K562 (cell line): ENCODE data around the gene PLAC9. TPM values are rescaled to one million over a fixed set of nuclear protein-coding genes. Genes with fewer than 3 reads are reported as not detected.

Source experiments
- ARHGAP35 ChIP-seq: fragments of 450-650 bp; IDR thresholded peaks from 2 replicates; pipeline ENCODE4 v1.6.1; 2018; ENCODE audit not compliant: partially characterized antibody
- ASH1L ChIP-seq: fragments of 450-650 bp; IDR thresholded peaks from 2 replicates; pipeline ENCODE4 v1.6.1; 2018; ENCODE audit warnings: borderline replicate concordance, mild to moderate bottlenecking, low read depth; ENCODE audit not compliant: partially characterized antibody
- EWSR1 ChIP-seq: fragments of 450-650 bp; IDR thresholded peaks from 2 replicates; pipeline ENCODE4 v1.6.1; 2018; ENCODE audit warnings: borderline replicate concordance, mild to moderate bottlenecking, low read depth, moderate library complexity; ENCODE audit not compliant: partially characterized antibody
- GATAD2B ChIP-seq: fragments of 450-650 bp; IDR thresholded peaks from 2 replicates; pipeline ENCODE4 v1.6.1; 2017; ENCODE audit warnings: mild to moderate bottlenecking, borderline replicate concordance
- HNRNPL ChIP-seq: fragments of 200-400 bp; formaldehyde crosslinking; IDR thresholded peaks from 2 replicates; pipeline ENCODE4 v1.6.1; 2017; ENCODE audit warnings: low read depth, mild to moderate bottlenecking, low read length
- NCOA1 ChIP-seq: fragments of 450-650 bp; IDR thresholded peaks from 2 replicates; pipeline ENCODE4 v1.6.1; 2016; ENCODE audit warnings: low read depth
- PRMT5 ChIP-seq: sonication (generic); formaldehyde crosslinking; IDR thresholded peaks from 2 replicates; pipeline ENCODE4 v1.5.0; 2020; ENCODE audit warnings: missing genetic modification reagents
- RBM22 ChIP-seq: fragments of 200-400 bp; formaldehyde crosslinking; IDR thresholded peaks from 2 replicates; pipeline ENCODE4 v1.6.1; 2018; ENCODE audit warnings: low read length, low read depth; ENCODE audit not compliant: poor library complexity, severe bottlenecking
- SMAD3 ChIP-seq: fragments of 450-650 bp; formaldehyde crosslinking; conservative IDR thresholded peaks from 2 replicates; pipeline ENCODE4 v1.4.0; 2020; ENCODE audit warnings: mild to moderate bottlenecking
- SMARCE1 ChIP-seq: fragments of 450-650 bp; IDR thresholded peaks from 2 replicates; pipeline ENCODE4 v1.7.1; 2016; ENCODE audit warnings: mild to moderate bottlenecking
- ZC3H4 ChIP-seq: sonication (generic); formaldehyde crosslinking; IDR thresholded peaks from 2 replicates; pipeline ENCODE4 v1.9.0; 2021; ENCODE audit warnings: missing genetic modification reagents, borderline replicate concordance
- ZNF347 ChIP-seq: fragments of 450-650 bp; formaldehyde crosslinking; IDR thresholded peaks from 2 replicates; pipeline ENCODE4 v1.4.0; 2020; ENCODE audit warnings: low read depth, mild to moderate bottlenecking, moderate library complexity
- ZNF766 ChIP-seq: fragments of 200-800 bp; sonication (Bioruptor generic); conservative IDR thresholded peaks from 2 replicates; pipeline ENCODE4 v1.6.1; 2016; ENCODE audit warnings: missing genetic modification characterization, missing compliant biosample characterization
- polyA plus RNA-seq, 8 experiments: library from polyadenylated mRNA; depleted of rRNA in 4 of 8; stranded (reverse) in 5 of 8; unstranded in 3 of 8; fragments of >200 nt; fragmentation: Nextera tagmentation in 2 of 8; fragmentation: Illumina TruSeq in 1 of 8; extraction: Ambion mirVana in 2 of 8; extraction: Trizol in 1 of 8; gene quantifications; 2 replicates each; pipeline versions ENCODE4 v1.2.1 to v1.2.3, GENCODE V29; 2011 to 2014; ENCODE audit warnings: inconsistent platforms in 1 of 8, missing spikeins in 1 of 8
- total RNA-seq, 7 experiments: library from RNA; depleted of rRNA in 6 of 7; stranded (reverse); fragments of >200 nt in 6 of 7; fragmentation: Illumina TruSeq in 2 of 7; extraction: Trizol in 2 of 7; gene quantifications; 2 replicates each; pipeline versions ENCODE4 v1.2.1 to v1.2.3, GENCODE V29; 2011 to 2021; ENCODE audit warnings: low replicate concordance in 1 of 7
- TF ChIP-seq, protein P1 (sequence below): sonication (generic); formaldehyde crosslinking; IDR thresholded peaks from 2 replicates; pipeline ENCODE4 v1.8.0; 2022; ENCODE audit warnings: mild to moderate bottlenecking, missing genetic modification reagents
- TF ChIP-seq, protein P2 (sequence below): fragments of 450-650 bp; formaldehyde crosslinking; IDR thresholded peaks from 2 replicates; pipeline ENCODE4 v1.4.0; 2022; ENCODE audit warnings: missing genetic modification characterization
- TF ChIP-seq, protein P3 (sequence below): fragments of 250-450 bp; sonication (Bioruptor Pico); IDR thresholded peaks from 2 replicates; pipeline ENCODE4 v1.4.0; 2020; ENCODE audit warnings: mild to moderate bottlenecking, moderate library complexity
- TF ChIP-seq, protein P4 (sequence below): sonication (generic); formaldehyde crosslinking; IDR thresholded peaks from 2 replicates; pipeline ENCODE4 v1.8.0; 2022; ENCODE audit warnings: missing genetic modification reagents, mild to moderate bottlenecking, borderline replicate concordance
- TF ChIP-seq, protein P5 (sequence below): fragments of 250-450 bp; sonication (Bioruptor Pico); IDR thresholded peaks from 2 replicates; pipeline ENCODE4 v1.5.0; 2022; ENCODE audit warnings: mild to moderate bottlenecking

PLAC9 gene
- total and polyA plus RNA-seq, 9 of the 15 experiments (the other 6 are each of a cell fraction or from before 2014, with no cell fraction given) = not detected

DNA sequence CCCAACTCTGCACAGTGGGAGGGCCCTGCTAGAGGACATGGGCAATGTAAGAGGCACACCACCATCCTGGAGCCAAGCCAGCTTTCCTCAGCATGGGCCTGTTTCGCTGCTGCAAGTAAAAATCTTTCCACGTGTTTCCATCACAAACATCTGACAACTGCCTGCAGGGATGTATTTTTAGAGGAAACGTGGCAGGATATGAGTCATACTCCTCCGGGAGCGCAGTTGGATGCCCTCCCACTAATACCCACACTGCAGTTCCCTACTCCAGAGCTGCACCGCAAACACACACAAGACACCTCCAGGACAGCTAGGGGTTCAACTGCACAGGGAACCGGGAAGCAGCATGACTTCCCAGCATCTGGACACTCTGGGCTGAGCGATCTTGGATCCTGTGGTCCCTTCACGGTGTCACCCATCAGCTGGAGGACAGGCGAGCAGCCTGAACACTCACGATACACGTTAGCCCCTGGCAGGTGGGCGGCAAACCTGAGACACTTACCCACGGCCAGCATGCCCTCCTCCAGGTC, 26.1 kb downstream of the PLAC9 start (continued):
- TF ChIP-seq, protein P1, sequence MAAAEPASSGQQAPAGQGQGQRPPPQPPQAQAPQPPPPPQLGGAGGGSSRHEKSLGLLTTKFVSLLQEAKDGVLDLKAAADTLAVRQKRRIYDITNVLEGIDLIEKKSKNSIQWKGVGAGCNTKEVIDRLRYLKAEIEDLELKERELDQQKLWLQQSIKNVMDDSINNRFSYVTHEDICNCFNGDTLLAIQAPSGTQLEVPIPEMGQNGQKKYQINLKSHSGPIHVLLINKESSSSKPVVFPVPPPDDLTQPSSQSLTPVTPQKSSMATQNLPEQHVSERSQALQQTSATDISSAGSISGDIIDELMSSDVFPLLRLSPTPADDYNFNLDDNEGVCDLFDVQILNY = no peak
- TF ChIP-seq, protein P2, sequence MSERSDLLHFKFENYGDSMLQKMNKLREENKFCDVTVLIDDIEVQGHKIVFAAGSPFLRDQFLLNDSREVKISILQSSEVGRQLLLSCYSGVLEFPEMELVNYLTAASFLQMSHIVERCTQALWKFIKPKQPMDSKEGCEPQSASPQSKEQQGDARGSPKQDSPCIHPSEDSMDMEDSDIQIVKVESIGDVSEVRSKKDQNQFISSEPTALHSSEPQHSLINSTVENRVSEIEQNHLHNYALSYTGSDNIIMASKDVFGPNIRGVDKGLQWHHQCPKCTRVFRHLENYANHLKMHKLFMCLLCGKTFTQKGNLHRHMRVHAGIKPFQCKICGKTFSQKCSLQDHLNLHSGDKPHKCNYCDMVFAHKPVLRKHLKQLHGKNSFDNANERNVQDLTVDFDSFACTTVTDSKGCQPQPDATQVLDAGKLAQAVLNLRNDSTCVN (CRISPR knock-in tag) = no peak; the same call in 1 of the 2 replicates
- TF ChIP-seq ARHGAP35 (no peak), SMARCE1 (peak; percentile 85), NCOA1 (peak; percentile 69; the same call in 1 of the 2 replicates), ASH1L (no peak), ZC3H4 (no peak), GATAD2B (no peak), EWSR1 (no peak), SMAD3 (CRISPR knock-in tag) (no peak), HNRNPL (no peak), RBM22 (no peak), ZNF347 (CRISPR knock-in tag) (no peak), PRMT5 (CRISPR knock-in tag) (no peak), ZNF766 (CRISPR knock-in tag) (no peak)
- TF ChIP-seq, protein P3, sequence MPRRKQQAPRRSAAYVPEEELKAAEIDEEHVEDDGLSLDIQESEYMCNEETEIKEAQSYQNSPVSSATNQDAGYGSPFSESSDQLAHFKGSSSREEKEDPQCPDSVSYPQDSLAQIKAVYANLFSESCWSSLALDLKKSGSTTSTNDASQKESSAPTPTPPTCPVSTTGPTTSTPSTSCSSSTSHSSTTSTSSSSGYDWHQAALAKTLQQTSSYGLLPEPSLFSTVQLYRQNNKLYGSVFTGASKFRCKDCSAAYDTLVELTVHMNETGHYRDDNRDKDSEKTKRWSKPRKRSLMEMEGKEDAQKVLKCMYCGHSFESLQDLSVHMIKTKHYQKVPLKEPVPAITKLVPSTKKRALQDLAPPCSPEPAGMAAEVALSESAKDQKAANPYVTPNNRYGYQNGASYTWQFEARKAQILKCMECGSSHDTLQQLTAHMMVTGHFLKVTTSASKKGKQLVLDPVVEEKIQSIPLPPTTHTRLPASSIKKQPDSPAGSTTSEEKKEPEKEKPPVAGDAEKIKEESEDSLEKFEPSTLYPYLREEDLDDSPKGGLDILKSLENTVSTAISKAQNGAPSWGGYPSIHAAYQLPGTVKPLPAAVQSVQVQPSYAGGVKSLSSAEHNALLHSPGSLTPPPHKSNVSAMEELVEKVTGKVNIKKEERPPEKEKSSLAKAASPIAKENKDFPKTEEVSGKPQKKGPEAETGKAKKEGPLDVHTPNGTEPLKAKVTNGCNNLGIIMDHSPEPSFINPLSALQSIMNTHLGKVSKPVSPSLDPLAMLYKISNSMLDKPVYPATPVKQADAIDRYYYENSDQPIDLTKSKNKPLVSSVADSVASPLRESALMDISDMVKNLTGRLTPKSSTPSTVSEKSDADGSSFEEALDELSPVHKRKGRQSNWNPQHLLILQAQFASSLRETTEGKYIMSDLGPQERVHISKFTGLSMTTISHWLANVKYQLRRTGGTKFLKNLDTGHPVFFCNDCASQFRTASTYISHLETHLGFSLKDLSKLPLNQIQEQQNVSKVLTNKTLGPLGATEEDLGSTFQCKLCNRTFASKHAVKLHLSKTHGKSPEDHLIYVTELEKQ = no peak
- TF ChIP-seq, protein P4, sequence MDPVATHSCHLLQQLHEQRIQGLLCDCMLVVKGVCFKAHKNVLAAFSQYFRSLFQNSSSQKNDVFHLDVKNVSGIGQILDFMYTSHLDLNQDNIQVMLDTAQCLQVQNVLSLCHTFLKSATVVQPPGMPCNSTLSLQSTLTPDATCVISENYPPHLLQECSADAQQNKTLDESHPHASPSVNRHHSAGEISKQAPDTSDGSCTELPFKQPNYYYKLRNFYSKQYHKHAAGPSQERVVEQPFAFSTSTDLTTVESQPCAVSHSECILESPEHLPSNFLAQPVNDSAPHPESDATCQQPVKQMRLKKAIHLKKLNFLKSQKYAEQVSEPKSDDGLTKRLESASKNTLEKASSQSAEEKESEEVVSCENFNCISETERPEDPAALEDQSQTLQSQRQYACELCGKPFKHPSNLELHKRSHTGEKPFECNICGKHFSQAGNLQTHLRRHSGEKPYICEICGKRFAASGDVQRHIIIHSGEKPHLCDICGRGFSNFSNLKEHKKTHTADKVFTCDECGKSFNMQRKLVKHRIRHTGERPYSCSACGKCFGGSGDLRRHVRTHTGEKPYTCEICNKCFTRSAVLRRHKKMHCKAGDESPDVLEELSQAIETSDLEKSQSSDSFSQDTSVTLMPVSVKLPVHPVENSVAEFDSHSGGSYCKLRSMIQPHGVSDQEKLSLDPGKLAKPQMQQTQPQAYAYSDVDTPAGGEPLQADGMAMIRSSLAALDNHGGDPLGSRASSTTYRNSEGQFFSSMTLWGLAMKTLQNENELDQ (CRISPR knock-in tag) = no peak
- TF ChIP-seq, protein P5, sequence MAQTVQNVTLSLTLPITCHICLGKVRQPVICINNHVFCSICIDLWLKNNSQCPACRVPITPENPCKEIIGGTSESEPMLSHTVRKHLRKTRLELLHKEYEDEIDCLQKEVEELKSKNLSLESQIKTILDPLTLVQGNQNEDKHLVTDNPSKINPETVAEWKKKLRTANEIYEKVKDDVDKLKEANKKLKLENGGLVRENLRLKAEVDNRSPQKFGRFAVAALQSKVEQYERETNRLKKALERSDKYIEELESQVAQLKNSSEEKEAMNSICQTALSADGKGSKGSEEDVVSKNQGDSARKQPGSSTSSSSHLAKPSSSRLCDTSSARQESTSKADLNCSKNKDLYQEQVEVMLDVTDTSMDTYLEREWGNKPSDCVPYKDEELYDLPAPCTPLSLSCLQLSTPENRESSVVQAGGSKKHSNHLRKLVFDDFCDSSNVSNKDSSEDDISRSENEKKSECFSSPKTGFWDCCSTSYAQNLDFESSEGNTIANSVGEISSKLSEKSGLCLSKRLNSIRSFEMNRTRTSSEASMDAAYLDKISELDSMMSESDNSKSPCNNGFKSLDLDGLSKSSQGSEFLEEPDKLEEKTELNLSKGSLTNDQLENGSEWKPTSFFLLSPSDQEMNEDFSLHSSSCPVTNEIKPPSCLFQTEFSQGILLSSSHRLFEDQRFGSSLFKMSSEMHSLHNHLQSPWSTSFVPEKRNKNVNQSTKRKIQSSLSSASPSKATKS = no peak
